NCI-H2171 treated with DMSO at 0.1 percent for 48 hours (cell line): ENCODE data around the gene MCC.
A peak's percentile ranks its signal among the peaks of the same experiment; 100 is the strongest.

ENCODE experiments used
- DNase-seq: peaks from one replicate; lab custom pipeline; 2025; lab: John Stamatoyannopoulos, UW

Gene MCC

GRCh38 chr5:113177225-113177624, 311.0 kb downstream of the MCC start:
- DNase-seq, result no peak

GRCh38 chr5:113176734-113177133, 311.5 kb downstream of the MCC start:
- no peak for DNase-seq

GRCh38 chr5:113176196-113176595, 312.1 kb downstream of the MCC start:
- no peak for DNase-seq

- DNase-seq, result peak; percentile 40
Measured at GRCh38 chr5:113172231-113172826, 315.9 kb downstream of the MCC start.

GRCh38 chr5:113171520-113171919, 316.7 kb downstream of the MCC start:
- no peak for DNase-seq

- peak; percentile 85 for DNase-seq
Measured at GRCh38 chr5:113170707-113171106, 317.5 kb downstream of the MCC start.

- DNase-seq, result no peak
Measured at GRCh38 chr5:113169720-113170119, 318.5 kb downstream of the MCC start.

GRCh38 chr5:113167985-113168384, 320.3 kb downstream of the MCC start:
- DNase-seq, result no peak

- DNase-seq, result peak; percentile 66
Measured at GRCh38 chr5:113166852-113167366, 321.3 kb downstream of the MCC start.

- no peak for DNase-seq
Measured at GRCh38 chr5:113166261-113166660, 322.0 kb downstream of the MCC start.

GRCh38 chr5:113164021-113164420, 324.2 kb downstream of the MCC start:
- no peak for DNase-seq

- no peak for DNase-seq
Measured at GRCh38 chr5:113163328-113163727, 324.9 kb downstream of the MCC start.

- DNase-seq, result peak; percentile 40
Measured at GRCh38 chr5:113162770-113163169, 325.5 kb downstream of the MCC start.

- DNase-seq, result no peak
Measured at GRCh38 chr5:113162208-113162607, 326.0 kb downstream of the MCC start.

GRCh38 chr5:113161806-113162205, 326.4 kb downstream of the MCC start:
- DNase-seq, result peak; percentile 73

- no peak for DNase-seq
Measured at GRCh38 chr5:113157886-113158285, 330.4 kb downstream of the MCC start.

GRCh38 chr5:113156271-113156877, 331.9 kb downstream of the MCC start:
- DNase-seq, result no peak

- DNase-seq, result no peak
Measured at GRCh38 chr5:113153512-113154097, 334.6 kb downstream of the MCC start.

GRCh38 chr5:113152380-113152740, 335.9 kb downstream of the MCC start:
- no peak for DNase-seq

GRCh38 chr5:113151641-113152379, 336.4 kb downstream of the MCC start:
- no peak for DNase-seq

GRCh38 chr5:113150821-113151220, 337.4 kb downstream of the MCC start:
- no peak for DNase-seq

- DNase-seq, result no peak
Measured at GRCh38 chr5:113150221-113150620, 338.0 kb downstream of the MCC start.

GRCh38 chr5:113147537-113147936, 340.7 kb downstream of the MCC start:
- no peak for DNase-seq
